NCI-H1436 treated with DMSO at 0.1 percent for 48 hours (cell line): ENCODE data around the gene PHKG2.
"Not testable (repeated sequence)": the region's sequence is repeated elsewhere in the genome, so short reads cannot be mapped to it uniquely, and the experiment has no call there.

Experiments used
- DNase-seq: peaks from one replicate; lab custom pipeline; 2025; lab: John Stamatoyannopoulos, UW

The PHKG2 gene

DNA sequence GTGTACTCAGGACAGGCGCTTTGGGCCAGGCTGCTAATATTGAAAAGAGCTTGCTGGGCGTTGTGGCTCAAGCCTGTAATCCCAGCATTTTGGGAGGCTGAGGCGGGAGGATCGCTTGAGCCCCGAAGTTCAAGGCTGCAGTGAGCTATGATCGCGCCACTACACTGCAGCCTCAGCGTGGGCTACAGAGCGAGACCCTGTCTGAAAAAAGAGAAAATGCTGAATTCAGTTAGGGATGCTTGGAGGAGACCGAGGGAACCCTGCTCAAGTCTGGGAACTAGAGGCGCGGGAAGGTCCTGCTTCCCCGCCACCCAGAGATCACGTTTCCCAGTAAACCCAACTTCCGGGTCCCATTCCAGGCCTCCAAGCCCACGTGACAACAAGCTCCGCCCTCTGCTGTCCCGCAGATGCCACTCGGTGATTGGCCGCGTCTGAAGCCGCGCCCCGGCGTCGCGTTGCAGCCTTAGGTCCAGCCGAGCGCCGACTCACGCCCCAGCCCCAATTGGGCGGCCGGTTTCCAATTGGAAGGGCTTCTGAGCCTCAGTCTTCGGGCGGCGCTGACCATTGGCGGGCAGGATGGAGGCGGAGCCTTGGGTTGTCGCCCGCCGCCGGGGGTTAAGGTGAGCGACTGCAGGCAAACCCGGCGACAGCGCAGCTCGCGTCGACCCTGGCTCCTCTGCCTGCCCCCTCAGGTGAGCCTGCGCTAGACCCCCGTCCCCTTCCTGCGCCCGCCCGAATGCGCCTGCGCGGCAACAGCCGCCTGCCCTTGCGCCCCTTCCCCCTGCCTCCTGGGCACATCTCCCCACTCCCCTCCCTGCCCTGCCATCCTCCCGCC is at the start of gene PHKG2:
Gene PHKG2 (plus strand): TSS at position 627 of the 835 bp plus-strand sequence. CDS start 396 bp downstream, outside the sequence.
- peak; percentile 97 for DNase-seq

DNA sequence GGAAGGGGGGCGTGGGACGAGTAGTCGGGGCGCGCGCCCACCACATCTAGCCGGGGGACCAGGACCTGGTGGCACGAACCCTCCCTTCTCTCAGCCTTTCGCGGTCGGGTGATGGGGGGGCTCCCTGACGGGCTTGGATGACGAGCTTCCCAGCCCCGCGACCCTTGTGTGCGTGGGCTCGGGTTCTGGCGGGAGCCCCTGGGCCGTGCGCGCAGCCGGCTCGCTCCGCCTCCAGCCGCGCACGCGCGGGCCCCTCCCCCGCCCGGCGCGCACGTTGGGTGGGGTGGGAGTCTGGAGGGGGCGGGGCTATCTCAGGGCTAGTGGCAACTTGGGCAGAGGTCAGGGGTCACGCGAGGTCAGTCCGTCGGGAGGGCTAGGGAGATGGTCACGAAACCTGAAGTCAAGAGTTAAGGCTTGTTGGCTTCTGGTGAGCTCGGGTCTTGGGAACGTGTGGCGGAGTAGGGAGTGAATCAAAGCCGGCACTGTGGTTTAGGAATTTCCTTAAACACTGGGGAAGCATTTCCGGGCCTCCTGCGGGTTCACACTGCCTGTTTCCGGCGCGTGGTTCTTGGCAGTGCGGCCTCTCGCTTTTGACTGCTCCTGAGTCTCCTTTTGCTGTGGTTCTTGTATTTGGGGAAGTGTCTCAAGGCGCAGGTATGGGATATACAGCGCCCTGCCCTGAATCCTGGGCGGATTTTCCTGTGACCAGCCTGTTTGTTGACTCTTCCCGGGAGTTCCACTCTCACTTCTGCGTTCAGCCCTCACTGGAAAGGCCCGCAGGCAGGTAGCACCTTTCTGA is 49.2 kb upstream of the PHKG2 start, which contains the start of gene SRCAP:
Gene SRCAP (plus strand): TSS at position 356 of the 799 bp plus-strand sequence. CDS start 1,654 bp downstream, outside the sequence.
- DNase-seq, result peak; percentile 3

- no peak for DNase-seq
These were observed 48.6 kb upstream of the PHKG2 start for GRCh38 chr16:30699615-30700099.

GRCh38 chr16:30700491-30700890 is 47.7 kb upstream of the PHKG2 start:
- no peak for DNase-seq

DNA sequence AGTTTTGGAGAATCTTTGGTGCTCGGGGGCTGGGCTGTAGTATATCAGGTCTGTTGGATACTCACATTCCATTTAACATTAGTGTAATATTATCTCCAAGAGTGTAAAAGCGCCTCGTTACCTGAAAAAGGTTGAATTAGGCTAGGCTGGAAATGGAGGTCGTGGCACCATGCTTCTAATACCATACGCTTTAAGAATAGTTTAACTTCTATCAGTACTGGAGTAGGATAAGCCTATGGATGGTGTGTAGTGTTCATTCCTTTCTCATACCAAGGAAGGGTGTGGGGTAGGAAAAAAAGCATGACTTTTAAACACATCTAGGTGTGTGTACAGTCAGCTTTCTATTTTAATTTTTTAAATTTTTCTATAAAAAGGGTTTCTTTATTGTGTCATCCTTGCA is 47.3 kb upstream of the PHKG2 start:
- DNase-seq, result no peak

DNA sequence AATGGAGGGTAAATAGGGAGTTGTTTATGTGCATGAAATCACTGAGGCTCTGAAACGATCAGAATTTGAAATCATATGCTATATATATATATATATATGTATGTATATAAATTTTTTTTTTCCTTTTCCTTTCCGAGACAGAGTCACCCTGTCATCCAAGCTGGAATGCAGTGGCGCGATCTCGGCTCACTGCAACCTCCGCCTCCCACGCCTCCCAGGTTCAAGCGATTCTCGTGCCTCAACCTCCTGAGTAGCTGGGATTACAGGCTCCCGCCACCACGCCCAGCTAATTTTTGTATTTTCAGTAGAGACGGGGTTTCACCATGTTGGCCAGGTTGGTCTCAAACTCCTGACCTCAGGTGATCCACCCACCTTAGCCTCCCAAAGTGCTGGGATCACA is 45.2 kb upstream of the PHKG2 start:
- DNase-seq, result not testable (repeated sequence)

DNA sequence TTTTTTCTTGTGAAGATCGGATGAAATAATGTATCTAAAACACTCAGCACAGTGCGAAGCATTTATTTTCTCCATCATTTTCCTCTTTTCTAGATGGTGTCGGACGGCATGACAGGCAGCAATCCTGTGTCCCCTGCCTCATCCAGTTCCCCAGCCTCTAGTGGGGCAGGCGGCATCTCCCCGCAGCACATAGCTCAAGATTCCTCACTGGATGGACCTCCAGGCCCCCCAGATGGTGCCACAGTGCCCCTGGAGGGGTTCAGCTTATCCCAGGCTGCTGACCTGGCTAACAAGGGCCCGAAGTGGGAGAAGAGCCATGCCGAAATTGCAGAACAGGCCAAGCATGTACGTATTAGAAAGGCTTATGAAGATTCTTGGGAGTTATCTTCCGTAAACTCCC is 44.3 kb upstream of the PHKG2 start:
- DNase-seq, result no peak

- DNase-seq, result no peak
These were observed 42.2 kb upstream of the PHKG2 start for GRCh38 chr16:30706046-30706445.

DNA sequence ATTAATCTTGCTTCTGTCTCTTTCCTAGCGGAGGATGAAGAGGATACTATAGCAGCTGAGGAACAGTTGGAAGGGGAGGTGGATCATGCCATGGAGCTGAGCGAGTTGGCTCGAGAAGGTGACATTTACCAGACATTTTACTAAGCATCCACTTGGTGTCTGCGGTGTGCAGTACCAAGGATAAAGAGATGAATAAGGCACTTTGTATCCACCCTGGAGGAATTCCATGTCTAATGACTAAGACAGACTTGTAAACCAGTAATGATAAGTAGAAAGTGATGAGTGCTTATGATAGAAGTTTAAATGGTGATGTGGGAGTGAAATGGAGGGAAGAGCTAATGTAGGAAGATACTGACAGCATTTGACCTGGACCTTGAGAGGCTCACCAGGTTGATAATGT is 37.3 kb upstream of the PHKG2 start:
- no peak for DNase-seq

- DNase-seq, result no peak
These were observed 36.5 kb upstream of the PHKG2 start for GRCh38 chr16:30711712-30712111.

DNA sequence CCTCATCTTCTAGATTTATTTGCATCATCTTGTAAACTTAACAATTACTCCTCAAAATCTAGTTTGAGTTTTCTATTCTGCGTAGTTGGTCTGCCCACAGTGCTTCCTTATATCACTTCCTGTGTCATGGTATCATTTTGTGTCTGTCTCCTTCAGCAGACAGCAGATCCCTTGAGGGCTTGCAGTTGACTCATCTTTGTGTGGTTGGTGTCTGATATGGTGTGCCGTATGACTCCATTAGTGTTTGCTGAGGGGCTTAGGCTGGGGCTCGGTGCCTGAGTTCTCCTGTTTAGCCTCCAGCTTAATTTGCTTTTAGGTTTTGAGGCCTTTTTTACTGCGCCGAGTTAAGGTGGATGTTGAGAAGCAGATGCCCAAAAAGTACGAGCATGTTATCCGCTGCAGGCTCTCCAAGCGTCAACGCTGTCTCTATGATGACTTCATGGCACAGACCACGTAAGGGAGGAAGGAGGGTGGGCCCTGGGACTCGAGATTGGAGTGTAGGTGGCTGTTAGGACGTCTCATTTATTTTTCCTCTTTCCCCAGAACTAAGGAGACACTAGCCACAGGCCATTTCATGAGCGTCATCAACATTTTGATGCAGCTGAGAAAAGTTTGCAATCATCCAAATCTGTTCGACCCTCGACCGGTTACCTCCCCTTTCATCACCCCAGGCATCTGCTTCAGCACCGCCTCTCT is 32.3 kb upstream of the PHKG2 start:
- no peak for DNase-seq

DNA sequence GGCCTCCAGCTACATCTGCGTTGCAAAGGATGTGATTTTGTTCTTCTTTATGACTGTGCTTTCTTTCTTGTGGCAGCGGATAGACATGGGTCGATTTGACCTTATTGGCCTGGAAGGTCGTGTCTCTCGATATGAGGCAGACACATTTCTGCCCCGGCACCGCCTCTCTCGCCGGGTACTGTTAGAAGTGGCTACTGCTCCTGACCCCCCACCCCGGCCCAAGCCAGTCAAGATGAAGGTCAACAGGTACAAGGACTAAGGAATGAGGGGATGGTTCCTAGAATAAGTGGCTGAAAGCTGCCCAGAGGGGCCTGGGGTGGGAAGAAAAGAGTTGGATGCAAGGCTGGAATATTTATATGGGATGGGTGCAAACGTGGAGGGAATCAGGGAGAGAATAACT is 28.1 kb upstream of the PHKG2 start:
- DNase-seq, result no peak

DNA sequence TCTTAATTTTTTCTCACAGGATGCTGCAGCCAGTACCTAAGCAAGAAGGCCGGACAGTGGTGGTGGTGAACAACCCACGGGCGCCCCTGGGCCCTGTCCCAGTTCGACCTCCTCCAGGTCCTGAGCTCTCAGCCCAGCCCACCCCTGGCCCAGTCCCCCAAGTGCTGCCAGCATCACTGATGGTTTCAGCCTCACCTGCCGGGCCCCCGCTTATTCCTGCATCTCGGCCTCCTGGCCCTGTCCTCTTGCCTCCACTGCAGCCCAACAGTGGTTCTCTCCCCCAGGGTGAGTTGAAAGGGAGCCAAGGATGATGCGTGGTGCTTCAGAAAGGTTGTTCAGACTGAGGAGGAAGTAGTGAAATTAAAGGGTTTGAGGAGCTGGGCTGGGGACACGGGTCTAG is 27.5 kb upstream of the PHKG2 start:
- DNase-seq, result no peak

DNA sequence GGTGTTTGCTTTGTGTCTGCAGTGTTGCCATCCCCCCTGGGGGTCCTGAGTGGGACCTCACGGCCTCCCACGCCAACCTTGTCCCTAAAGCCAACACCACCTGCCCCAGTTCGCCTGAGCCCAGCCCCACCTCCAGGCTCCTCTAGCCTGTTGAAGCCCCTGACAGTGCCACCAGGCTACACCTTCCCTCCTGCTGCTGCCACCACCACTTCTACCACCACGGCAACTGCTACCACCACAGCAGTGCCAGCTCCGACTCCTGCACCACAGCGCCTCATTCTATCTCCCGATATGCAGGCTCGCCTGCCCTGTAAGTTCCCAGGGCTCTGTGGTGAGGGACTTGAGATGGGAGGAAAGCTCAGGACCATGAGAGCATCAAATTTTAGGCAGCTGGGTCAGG is 27.1 kb upstream of the PHKG2 start:
- no peak for DNase-seq

- no peak for DNase-seq
These were observed 26.6 kb upstream of the PHKG2 start for GRCh38 chr16:30721606-30722005.

- DNase-seq, result no peak
These were observed 25.8 kb upstream of the PHKG2 start for GRCh38 chr16:30722443-30722842.

GRCh38 chr16:30722916-30723315 is 25.3 kb upstream of the PHKG2 start:
- DNase-seq, result no peak

DNA sequence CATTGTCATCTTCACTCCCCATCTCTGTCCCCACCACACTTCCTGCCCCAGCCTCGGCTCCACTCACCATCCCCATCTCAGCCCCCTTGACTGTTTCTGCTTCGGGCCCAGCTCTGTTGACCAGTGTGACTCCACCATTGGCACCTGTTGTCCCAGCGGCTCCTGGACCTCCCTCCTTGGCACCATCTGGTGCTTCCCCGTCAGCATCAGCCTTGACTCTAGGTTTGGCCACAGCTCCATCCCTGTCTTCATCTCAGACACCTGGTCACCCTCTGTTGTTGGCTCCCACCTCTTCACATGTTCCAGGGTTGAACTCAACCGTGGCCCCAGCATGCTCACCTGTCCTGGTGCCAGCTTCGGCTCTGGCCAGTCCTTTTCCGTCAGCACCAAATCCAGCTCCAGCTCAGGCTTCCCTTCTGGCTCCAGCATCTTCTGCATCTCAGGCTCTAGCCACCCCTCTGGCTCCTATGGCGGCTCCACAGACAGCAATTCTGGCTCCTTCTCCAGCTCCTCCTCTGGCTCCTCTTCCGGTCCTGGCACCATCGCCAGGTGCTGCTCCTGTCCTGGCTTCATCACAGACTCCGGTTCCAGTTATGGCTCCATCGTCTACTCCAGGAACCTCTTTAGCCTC is 24.4 kb upstream of the PHKG2 start:
- DNase-seq, result no peak

- DNase-seq, result no peak
These were observed 23.4 kb upstream of the PHKG2 start for GRCh38 chr16:30724641-30725417.

DNA sequence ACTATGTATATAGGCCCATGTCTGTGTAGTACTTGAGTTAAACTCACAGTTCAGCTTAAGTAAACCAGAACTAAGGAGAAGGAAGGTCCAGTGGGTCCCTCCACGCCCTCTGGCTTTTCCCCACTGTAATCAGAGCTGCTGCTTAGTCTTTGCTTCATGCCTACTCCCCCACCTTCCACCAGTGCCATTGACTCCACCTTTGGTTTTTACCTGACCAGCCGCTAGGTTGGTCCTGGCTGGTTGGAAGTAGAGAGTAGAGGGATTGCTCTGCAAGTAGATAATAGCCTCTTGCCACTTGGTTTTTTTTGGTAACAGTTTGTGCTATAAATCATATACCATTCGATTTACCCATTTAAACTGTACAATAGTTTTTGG is 22.8 kb upstream of the PHKG2 start:
- DNase-seq, result no peak

GRCh38 chr16:30728321-30728720 is 19.9 kb upstream of the PHKG2 start:
- no peak for DNase-seq
